Spinal cord (tissue), 10 donors: ENCODE measurements around the gene ITLN2. TPM values are rescaled to one million over a fixed set of nuclear protein-coding genes. Genes with fewer than 3 reads are reported as not detected.
A peak's percentile ranks its signal among the peaks of the same experiment; 100 is the strongest.

Experiments used
- DNase-seq, 6 donors: peaks; one replicate each; pipeline versions ENCODE4 v3.0.0 to v3.0.0-alpha.2; 2013 to 2015; ENCODE audit warnings: low spot score in 6 of 6, low read depth in 4 of 6
- H3K27ac ChIP-seq: one replicate; pipeline ENCODE4 v1.5.1; 2013; ENCODE audit warnings: low read depth, low read length, control low read depth
- H3K27me3 ChIP-seq: one replicate; pipeline ENCODE4 v1.6.1; 2013; ENCODE audit warnings: low read length; ENCODE audit not compliant: control insufficient read depth, insufficient read depth
- H3K36me3 ChIP-seq: one replicate; pipeline ENCODE4 v1.6.1; 2013; ENCODE audit warnings: low read length; ENCODE audit not compliant: control insufficient read depth, insufficient read depth
- H3K4me1 ChIP-seq: one replicate; pipeline ENCODE4 v1.6.1; 2013; ENCODE audit warnings: low read length; ENCODE audit not compliant: control insufficient read depth, insufficient read depth
- H3K4me3 ChIP-seq: one replicate; pipeline ENCODE4 v1.5.1; 2013; ENCODE audit warnings: low read depth, low read length, control low read depth
- H3K9me3 ChIP-seq: one replicate; pipeline ENCODE4 v1.6.1; 2013; ENCODE audit warnings: low read length; ENCODE audit not compliant: control insufficient read depth, insufficient read depth
- WGBS: methylation state at CpG from one replicate; pipeline ENCODE4 v1.1.5; 2013; ENCODE audit warnings: missing lambda C conversion rate; ENCODE audit not compliant: insufficient coverage; 5-methylcytosine and 5-hydroxymethylcytosine counted together
- polyA plus RNA-seq, 2 donors: library from polyadenylated mRNA; unstranded; fragments of 120-200 nt; gene quantifications; one replicate each; pipeline ENCODE4 v1.2.1, GENCODE V29; 2013; ENCODE audit not compliant: insufficient read length in 2 of 2
- total RNA-seq, 2 donors: library from RNA; depleted of rRNA in 1 of 2; stranded (reverse); fragments of 120-200 nt in 1 of 2; fragments of >200 nt in 1 of 2; gene quantifications; one replicate each; pipeline versions ENCODE4 v1.2.3 to v1.2.4, GENCODE V29; 2013 to 2014
- donor health status: healthy.

The ITLN2 gene
- total and polyA plus RNA-seq, 4 donors = 0.17 to 0.21 (median 0.20) TPM; not detected in 1

GRCh38 chr1:160987359-160988050 lies 32.9 kb upstream of the ITLN2 start:
- Histone ChIP-seq H3K27me3 (no peaks in the 10 kb centered on the region), H3K36me3 (no peaks in the 10 kb centered on the region), H3K4me1 (peaks cover 3% of the 10 kb centered on the region), H3K27ac (no peak overlapping the region), H3K4me3 (no peak overlapping the region), H3K9me3 (no peaks in the 10 kb centered on the region)
- DNase-seq = no peak
- WGBS = 66% methylated on average over 6 of the region's 8 CpGs

GRCh38 chr1:160985723-160986122 lies 31.1 kb upstream of the ITLN2 start:
- WGBS = 92% methylated on average over 2 of the region's 4 CpGs
- no peak overlapping the region for H3K4me3 ChIP-seq

GRCh38 chr1:160981584-160982411 lies 27.2 kb upstream of the ITLN2 start:
- DNase-seq = peak in 2 of 6 donors; percentile 19 to 26
- H3K36me3 ChIP-seq = no peaks in the 10 kb centered on the region
- peaks cover 9% of the 10 kb centered on the region for H3K4me1 ChIP-seq
- peak overlapping the region; percentile 18 for H3K4me3 ChIP-seq
- 3% methylated on average over 41 of the region's 42 CpGs for WGBS
- peaks cover 19% of the 10 kb centered on the region for H3K27me3 ChIP-seq
- no peak overlapping the region for H3K27ac ChIP-seq
- no peaks in the 10 kb centered on the region for H3K9me3 ChIP-seq

More at GRCh38 chr1:160985723-160986122, 31.1 kb upstream of the ITLN2 start:
- H3K27ac ChIP-seq = no peak overlapping the region
- H3K9me3 ChIP-seq = no peaks in the 10 kb centered on the region
- peaks cover 16% of the 10 kb centered on the region for H3K27me3 ChIP-seq
- peaks cover 12% of the 10 kb centered on the region for H3K4me1 ChIP-seq
- H3K36me3 ChIP-seq = no peaks in the 10 kb centered on the region
- DNase-seq = no peak

GRCh38 chr1:160979286-160979685 lies 24.7 kb upstream of the ITLN2 start:
- peaks cover 9% of the 10 kb centered on the region for H3K4me1 ChIP-seq
- no peak for DNase-seq
- no peaks in the 10 kb centered on the region for H3K36me3 ChIP-seq
- H3K9me3 ChIP-seq = no peaks in the 10 kb centered on the region
- no CpG with 5 or more reads among the region's 2 CpGs for WGBS
- no peak overlapping the region for H3K4me3 ChIP-seq
- H3K27ac ChIP-seq = no peak overlapping the region
- H3K27me3 ChIP-seq = peaks cover 19% of the 10 kb centered on the region

GRCh38 chr1:160978510-160978927 lies 23.9 kb upstream of the ITLN2 start:
- no peak overlapping the region for H3K27ac ChIP-seq
- no peak for DNase-seq
- no peaks in the 10 kb centered on the region for H3K9me3 ChIP-seq
- H3K36me3 ChIP-seq = no peaks in the 10 kb centered on the region
- no CpG with 5 or more reads among the region's 11 CpGs for WGBS
- peaks cover 9% of the 10 kb centered on the region for H3K4me1 ChIP-seq
- no peak overlapping the region for H3K4me3 ChIP-seq
- peaks cover 19% of the 10 kb centered on the region for H3K27me3 ChIP-seq

- Histone ChIP-seq H3K27ac (no peak overlapping the region), H3K27me3 (no peaks in the 10 kb centered on the region), H3K9me3 (no peaks in the 10 kb centered on the region), H3K36me3 (no peaks in the 10 kb centered on the region), H3K4me1 (no peaks in the 10 kb centered on the region), H3K4me3 (no peak overlapping the region)
- no CpG with 5 or more reads among the region's 2 CpGs for WGBS
- no peak for DNase-seq
Observed at GRCh38 chr1:160975026-160975425, 20.4 kb upstream of the ITLN2 start.

- no peak for DNase-seq
- no CpG with 5 or more reads among the region's 4 CpGs for WGBS
- no peaks in the 10 kb centered on the region for H3K9me3 ChIP-seq
Observed at GRCh38 chr1:160973491-160973890, 18.9 kb upstream of the ITLN2 start.

GRCh38 chr1:160972939-160973338 lies 18.3 kb upstream of the ITLN2 start:
- no peak for DNase-seq
- H3K27me3 ChIP-seq = no peaks in the 10 kb centered on the region
- H3K4me3 ChIP-seq = no peak overlapping the region
- WGBS = 67% methylated on average over 3 of the region's 3 CpGs
- no peaks in the 10 kb centered on the region for H3K4me1 ChIP-seq
- H3K36me3 ChIP-seq = no peaks in the 10 kb centered on the region
- no peak overlapping the region for H3K27ac ChIP-seq
- no peaks in the 10 kb centered on the region for H3K9me3 ChIP-seq

More at GRCh38 chr1:160973491-160973890, 18.9 kb upstream of the ITLN2 start:
- Histone ChIP-seq H3K36me3 (no peaks in the 10 kb centered on the region), H3K4me1 (no peaks in the 10 kb centered on the region), H3K27me3 (no peaks in the 10 kb centered on the region), H3K27ac (no peak overlapping the region), H3K4me3 (no peak overlapping the region)

GRCh38 chr1:160971618-160972056 lies 17.0 kb upstream of the ITLN2 start:
- H3K27ac ChIP-seq = no peak overlapping the region
- no peaks in the 10 kb centered on the region for H3K27me3 ChIP-seq
- no peaks in the 10 kb centered on the region for H3K36me3 ChIP-seq
- 12% methylated on average over 6 of the region's 6 CpGs for WGBS
- no peak overlapping the region for H3K4me3 ChIP-seq
- no peaks in the 10 kb centered on the region for H3K9me3 ChIP-seq
- H3K4me1 ChIP-seq = no peaks in the 10 kb centered on the region
- DNase-seq = no peak
